Suppressor macrophage (primary cell): ENCODE results near the gene LCN10.

Experiments used
- DNase-seq, 4 experiments: peaks; one replicate each; pipeline ENCODE4 v3.0.0-alpha.2; 2020 to 2022

Gene LCN10

DNA sequence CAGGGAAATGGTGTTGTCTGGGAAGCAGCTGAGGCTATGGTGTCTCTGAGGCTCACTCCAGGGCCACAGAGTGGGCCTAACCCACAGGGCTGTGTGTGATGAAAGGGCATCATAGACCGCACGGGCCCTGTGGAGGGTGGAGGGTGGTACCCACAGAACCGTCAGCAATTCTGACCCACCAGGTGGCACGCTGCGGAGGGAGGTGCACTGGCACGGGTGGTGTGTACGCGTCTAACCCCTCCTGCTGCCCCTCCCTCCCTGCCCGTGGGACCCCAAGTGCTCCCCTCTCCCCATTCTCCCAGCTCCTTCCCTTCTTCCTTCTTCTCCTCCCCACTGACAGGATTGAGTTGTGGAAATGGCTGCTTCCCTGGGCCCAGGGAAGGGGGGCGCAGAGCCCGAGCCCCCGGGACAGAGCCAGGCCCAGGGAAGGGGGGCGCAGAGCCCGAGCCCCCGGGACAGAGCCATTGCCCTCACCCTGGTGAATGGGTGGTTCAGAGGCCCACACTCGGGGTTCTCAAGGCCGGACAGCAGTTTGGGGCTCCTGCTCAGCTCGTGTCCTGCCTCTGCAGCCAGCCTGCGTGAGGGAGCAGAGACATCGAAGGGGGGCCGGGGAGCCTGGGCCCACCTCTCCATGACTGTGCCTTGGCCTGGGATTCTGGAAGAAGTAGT is 6.8 kb downstream of the LCN10 start:
- no peak for DNase-seq

DNA sequence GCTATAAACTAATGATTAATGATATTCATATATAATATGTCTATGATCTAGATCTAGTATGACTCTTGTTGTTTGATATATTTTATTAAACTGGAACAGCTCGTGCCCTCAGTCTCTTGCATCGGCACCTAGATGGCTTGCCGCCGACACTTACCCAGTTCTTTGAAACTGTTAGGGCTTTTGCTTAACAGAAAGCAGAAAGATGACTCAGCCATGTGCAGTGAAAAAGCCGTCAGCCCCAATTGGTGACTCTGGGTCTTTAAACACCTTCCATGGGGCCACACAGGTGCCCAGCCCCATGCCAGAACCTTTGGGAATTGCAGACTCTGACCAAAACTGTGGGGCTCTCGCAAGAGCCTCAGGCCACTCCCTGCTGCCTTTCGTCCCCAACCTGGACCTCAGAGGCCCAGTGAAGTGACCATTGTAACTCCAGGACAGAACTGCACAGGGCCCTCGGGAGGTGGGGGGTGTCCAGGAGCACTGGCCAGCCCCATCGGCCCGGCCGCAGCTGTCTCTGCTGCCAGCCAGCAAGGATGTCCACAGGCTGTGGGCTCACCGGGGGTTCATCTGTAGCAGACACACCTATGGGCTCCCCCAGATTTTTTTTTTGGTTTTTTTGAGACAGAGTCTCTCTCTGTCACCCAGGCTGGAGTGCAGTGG is 7.8 kb downstream of the LCN10 start:
- DNase-seq: no peak

DNA sequence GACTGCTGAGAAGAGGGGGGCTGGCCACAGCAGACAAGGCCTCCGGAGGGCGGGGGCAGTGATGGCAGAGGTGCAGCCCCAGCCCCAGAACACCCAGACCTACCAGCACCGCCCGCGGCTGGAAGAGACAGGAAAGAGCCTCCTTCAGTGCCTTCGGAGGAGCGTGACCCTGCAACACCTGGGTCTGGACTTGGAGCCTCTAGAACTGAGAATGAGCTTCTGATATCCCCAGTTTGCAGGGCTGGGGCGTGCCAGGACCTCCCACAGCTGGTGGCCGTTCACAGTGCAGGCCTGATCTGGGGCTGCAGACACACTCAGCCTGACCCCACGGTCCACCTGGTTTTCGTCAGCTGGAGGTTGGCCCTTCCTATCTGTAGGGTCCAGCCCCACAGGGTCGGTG is 9.1 kb downstream of the LCN10 start:
- no peak for DNase-seq

DNA sequence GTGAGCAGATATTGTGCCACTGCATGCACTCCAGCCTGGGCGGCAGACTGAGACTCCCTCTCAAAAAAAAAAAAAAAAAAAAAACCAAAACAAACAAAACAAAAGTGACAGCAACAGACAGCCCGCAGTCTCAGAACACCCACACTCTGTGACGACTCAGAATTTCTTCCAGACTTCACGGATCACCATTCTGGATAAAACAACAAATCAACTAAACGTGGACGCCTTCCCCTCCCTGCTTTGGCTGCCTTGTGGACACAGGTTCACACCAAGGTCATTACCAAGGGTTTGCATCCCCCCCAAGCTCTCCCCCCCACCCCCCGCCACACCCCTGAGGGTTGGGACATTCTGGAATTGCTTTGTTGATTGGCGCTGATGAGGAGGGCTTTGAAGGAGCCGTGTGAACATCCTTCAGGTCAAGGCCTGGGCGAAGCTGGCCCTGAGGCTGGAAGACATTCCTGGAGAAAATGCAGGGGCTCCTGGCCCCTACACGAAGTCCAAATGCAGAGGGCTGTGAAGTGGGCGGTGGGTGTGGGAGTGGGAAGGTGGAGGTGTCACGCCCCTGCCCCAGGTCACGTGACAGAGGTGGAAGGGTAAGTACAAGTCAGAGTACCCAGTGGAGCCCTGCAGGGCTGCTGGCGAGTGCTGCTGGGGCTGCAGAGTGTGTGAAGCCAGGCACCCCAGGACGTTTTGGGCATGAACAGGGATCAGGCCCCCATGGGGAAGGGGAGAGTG is 10.1 kb downstream of the LCN10 start:
- DNase-seq: no peak

DNA sequence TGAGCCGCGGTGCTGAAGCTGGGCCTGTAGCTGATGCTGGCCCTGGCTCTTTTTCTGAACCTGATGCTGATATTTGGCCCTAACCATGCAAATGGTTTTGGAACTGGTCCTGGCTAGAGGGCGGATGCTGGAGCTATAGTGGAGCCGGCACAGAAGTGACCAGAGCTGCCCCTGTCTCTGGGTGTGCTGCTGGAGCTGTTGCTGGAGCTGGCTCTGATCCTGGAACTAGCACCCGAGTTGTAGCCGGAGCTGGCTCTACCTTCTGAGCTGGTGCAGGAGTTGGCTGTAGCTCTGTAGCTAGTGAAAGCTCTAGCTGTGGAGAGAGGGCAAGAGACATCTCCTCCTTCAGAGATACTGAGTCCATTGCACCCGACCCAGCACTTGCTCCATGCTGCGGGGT is 12.8 kb downstream of the LCN10 start:
- no peak for DNase-seq

DNA sequence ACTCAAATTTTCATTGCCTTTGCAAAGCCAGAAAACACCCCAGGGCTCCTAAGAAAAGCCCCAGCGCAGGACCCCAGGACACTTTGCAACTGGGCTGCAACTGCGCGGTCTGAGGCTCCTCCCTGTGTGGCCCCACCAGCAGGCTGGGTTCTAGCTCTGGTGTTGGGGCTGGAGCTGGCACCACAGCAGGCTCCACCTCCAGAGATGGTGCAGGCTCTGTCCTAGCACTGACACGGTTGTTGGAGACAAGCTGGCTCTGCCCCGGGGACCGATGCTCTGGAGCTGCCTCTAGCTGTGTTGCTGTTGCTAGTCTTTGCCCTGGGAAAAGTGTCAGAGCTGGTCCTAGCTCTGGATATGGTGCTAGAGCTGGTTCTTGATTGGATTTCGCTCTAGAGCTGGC is 13.6 kb downstream of the LCN10 start:
- no peak for DNase-seq

DNA sequence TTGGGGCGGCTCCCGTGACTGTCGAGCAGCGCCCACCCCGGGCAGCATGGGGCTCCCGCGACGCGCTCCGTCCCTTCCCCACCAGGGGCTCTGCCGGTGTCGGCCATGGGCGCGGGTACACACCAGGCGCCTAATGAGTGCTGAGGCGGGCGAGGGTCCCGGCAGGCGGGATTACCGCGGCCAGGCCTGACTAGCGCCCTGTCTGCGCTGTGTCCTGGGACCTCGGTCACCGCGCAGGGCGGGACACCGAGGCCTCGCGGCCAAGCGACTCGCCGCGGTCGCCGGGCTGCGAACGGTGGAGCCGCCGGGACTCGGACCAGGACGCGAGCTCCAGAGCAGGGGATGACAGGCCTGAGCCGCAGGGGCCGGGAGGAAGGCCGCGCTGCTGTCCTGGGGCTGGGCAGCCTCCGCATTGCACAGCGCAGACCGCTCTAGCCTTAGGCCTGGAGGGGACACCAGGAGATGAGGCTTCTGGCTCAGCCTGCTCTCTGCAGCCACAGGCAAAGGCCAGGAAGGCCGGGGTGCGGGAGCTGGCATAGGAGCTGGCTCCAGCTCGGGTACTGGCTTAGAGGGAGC is 14.1 kb downstream of the LCN10 start:
- DNase-seq: peak; percentile 19 to 67 (median 44)

DNA sequence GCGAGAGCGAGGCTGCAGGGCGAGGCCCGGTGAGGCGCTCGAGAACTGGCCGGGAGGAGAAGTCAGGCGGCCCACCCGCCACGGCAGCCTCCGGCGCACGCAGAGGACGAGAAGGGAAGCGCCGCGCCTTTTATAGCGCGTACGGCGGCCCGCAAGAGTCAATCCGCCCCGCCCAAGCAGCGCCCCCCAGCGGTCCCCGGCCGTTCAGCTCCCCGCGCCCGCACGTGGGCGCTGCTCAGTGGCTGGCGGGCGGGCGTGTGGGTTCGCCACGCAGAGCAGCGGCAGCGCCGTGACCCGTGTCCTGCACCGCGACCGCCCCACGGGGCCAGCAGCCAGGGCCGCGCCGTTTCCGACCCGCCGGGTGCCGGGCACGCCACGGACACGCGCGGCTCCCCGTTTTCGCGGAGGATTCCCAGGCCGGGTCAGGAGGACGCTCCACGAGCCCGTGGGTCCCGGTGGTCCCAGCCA is 14.6 kb downstream of the LCN10 start:
- DNase-seq: peak; percentile 94 to 98 (median 96)

DNA sequence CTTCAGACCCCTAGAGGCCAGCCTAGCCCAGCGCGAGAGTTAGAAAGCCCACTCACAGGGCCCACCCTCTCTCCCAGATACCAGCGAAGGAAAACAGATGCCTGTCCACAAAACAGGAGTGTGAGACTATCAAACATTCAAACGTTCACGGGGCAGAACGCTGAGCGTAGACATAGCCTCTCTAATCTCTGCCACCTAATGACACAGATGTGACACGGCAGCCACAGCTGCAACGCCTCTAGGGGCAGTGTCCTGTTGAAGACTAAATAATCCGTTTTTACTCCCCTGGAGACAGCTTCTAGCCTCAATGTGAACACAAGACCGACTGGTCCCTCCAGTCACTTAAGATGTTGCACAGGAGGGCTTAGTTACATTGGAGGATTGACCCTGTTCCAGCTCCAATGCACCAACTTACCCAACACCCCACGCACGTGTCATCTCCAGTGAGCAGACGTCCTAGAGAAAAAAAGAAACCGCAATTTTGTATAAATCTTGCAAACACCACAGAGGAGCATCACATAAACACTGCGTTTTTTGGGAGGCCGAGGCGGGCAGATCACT is 16.0 kb downstream of the LCN10 start:
- DNase-seq: peak; percentile 46 to 62 (median 60)

DNA sequence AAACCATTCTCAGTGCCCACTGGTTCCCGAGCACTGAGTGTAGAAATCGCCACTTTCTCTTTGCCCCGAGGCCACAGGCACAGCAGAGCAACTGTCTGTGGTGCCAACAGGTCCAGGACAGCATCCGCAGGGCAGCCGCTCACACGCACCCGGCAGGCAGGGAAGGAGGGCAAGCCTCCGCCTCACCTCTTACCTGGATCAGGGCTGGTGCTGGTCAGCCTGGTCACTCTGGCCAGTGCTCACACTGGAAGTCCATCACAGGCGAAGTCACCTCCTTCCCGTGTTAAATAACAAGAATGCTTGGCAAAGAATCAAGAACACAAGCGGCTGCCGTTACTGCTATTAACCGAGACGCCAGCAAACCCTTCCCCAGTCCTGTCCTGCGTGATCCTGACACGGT is 16.6 kb downstream of the LCN10 start:
- DNase-seq: no peak

DNA sequence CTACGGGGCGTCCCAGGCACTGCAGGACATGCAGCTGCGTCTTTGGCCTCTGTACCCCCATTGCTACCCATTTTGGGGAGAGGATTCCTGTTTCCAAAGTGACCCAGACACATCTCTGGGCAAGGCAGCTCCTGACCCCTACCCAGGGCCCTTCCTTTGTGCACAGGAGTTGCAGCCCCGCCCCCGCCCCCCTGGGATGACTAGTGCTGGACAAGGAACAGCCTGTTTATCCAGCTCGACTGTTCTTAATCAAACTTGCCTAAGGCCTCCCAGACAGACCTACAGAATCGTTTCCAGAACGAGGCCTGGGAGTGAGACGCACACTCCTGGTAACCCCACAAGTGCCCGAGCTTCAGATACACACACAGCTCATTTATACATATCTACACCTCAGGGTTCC is 17.1 kb downstream of the LCN10 start:
- no peak for DNase-seq

DNA sequence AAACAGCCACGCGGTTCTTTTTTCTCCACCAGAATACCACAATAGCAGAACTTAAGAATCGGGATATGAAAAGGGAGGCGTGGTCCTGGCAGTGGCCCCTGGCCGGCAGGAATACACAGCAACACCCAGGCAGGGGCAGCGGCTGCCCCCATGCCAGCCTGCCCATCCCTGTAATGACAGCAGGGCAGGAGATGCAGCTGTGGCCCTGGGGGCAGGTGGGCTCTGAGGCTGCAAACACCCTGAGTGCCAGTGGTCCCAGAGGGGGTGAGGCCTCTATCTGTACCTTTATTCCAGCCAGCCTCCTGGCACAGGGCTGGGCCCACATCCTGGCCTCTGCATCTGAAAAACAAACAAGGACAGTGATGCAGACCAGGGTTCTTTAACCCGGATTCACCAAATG is 18.0 kb downstream of the LCN10 start:
- no peak for DNase-seq

DNA sequence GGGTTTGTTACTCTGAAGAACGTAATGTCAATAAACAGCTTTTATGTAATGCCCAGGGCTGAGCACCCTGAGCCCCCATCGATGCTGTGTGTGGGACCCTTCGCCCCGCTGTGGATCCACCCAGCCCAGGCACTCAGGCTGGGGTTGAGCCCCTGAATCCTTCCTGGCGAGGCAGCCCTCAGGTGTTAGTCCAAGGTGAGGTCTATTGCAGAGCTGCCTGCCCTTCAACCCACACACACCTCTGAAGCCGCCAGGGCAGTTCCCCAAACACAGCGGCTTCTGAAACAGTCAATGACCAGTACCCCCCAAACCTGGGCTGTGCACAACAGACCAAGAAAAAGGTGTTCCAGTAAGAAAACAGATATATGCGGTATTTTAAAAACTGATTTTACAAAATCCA is 18.8 kb downstream of the LCN10 start:
- DNase-seq: no peak

DNA sequence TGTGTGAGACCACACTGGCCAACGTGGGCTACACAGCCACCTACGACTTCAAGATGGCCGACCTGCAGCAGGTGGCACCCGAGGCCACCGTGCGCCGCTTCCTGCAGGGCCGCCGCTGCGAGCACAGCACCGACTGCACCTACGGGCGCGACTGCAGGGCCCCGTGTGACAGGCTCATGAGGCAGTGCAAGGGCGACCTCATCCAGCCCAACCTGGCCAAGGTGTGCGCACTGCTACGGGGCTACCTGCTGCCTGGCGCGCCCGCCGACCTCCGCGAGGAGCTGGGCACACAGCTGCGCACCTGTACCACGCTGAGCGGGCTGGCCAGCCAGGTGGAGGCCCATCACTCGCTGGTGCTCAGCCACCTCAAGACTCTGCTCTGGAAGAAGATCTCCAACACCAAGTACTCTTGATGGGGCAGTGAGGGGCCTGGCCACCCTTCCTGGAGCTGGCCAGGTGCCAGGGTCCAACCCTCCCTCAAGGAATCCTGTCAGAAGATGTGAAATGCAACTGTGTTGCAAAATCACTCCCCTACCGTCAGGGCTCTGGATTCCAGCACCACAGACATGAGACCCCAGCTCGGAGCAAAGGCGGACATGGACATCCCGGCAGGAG is 19.3 kb downstream of the LCN10 start:
- no peak for DNase-seq

DNA sequence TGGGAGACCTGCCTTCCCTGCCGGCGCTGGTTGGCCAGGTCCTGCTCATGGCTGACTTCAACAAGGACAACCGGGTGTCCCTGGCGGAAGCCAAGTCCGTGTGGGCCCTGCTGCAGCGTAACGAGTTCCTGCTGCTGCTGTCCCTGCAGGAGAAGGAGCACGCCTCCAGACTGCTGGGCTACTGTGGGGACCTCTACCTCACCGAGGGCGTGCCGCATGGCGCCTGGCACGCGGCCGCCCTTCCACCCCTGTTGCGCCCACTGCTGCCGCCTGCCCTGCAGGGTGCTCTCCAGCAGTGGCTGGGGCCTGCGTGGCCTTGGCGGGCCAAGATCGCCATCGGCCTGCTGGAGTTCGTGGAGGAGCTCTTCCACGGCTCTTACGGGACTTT is 19.8 kb downstream of the LCN10 start:
- no peak for DNase-seq

DNA sequence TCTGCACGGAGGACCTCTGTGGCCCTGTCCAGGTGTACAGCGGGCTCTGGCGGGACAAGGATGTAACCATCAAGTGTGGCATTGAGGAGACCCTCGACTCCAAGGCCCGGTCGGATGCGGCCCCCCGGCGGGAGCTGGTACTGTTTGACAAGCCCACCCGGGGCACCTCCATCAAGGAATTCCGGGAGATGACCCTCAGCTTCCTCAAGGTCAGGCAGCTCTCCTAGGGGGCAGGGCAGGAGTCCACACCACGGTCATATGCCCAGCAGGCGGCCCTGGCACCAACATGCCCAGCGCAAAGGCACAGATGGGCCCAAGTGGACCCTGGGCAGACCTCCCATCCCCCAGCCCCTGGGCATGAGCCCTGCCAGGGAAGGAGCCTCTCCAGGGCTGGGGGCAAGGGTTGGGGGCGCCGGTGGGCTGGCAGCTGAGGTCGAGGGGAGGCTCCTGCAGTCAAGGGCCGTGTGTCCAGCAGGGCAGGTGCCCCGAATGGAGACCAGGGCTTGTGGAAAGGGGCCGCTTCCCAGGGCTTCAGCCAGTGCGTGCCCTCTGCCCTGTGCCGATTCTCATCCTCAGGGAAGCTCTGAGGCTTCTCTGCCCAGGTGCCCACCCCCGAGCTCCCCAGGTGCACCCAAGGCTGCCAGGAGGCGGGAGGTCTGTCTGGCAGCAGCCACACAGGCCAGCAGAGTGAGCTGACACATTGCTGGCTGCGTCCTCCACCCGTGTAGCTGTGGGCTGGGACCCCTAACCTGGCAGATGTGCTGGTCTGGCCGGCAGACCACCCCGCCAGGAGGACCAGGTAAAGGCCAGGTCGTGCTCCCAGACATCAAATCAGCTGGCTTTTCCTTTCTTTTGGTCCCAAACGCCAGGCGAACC is 20.4 kb downstream of the LCN10 start:
- DNase-seq: no peak

DNA sequence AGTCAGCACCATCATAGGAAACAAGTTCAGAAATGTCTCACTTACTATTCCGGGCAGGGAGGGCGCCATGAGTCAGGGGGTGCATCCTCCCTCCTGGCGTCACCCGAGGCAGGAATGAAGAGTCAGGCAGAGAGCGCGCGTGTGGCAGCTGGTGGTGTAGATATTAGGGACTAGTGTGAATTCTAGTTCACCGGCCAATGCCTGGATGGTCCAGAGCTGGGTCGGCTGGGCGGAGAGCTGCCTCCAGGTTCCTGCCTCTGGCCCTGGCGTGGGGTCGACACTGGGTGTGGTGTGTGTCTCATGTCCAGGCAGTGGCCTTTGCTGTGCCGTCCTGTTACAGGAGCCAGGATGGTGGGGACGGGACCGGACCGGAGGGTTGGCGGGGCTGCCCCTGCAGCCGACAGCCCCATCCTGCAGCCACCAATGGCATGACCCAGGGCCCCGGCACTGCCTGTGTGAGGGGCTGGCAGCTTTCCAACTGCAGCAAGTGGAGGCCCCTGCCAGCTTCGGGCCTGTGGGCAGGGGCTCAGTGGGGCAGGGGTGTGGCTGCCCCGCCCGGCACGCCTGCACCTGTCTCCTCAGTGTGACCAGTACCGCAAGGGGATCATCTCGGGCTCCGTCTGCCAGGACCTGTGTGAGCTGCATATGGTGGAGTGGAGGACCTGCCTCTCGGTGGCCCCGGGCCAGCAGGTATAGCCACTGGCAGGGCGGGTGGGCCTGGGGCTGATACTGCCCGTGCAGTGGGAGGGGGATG is 21.2 kb downstream of the LCN10 start:
- no peak for DNase-seq

DNA sequence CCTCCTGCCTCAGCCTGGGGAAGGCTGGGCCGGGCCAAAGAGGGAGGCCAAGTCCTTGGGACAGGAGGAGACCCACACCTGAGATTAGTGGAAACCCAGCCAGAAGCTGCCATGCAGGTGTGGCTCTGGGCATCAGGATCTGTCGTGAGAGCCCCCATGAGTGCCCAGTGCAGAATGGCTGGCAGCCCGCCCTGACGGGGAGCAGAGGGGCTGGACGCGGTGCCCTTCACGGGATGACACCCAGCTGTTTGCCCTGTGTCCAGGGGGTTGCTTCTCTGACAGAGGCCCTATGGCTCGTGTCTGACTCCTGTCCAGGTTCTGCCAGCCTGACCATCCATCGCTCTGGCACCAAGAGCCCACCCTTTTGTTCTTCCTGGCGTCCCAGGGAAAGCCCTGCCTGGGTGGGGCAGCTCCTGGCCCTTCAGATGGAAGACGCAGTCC is 21.8 kb downstream of the LCN10 start:
- DNase-seq: no peak

DNA sequence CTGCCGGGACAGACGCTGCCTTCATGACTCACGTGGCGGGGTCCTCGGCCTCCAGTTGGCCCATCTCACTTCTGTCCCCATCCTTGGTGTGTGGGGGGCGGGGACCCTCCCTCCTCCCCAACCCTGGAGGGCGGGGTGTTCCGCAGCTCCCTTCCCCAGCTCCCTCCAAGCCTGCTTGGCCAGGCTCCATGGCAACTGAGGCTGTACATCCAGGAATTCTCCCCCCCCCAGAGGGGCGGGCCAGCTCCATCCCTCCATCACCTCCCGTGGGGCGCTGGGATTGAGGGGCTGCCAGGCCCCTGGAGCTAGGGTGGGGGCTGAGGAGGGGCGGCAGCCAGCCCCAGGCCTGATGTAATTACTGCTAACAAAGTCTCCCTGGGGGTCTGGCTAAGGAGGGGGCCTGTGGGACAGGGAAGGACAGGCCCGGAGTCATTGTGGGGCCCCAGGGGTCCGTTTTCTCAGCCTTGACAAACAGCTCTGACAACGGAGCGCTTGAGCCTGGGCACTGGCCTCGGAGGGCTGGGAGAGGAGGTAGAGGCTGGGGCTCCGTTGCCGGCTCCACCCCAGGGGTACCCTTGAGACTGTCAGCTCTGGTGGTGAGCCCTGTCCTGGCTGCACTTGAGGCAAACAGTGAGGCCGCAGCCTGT is 22.4 kb downstream of the LCN10 start:
- DNase-seq: no peak

DNA sequence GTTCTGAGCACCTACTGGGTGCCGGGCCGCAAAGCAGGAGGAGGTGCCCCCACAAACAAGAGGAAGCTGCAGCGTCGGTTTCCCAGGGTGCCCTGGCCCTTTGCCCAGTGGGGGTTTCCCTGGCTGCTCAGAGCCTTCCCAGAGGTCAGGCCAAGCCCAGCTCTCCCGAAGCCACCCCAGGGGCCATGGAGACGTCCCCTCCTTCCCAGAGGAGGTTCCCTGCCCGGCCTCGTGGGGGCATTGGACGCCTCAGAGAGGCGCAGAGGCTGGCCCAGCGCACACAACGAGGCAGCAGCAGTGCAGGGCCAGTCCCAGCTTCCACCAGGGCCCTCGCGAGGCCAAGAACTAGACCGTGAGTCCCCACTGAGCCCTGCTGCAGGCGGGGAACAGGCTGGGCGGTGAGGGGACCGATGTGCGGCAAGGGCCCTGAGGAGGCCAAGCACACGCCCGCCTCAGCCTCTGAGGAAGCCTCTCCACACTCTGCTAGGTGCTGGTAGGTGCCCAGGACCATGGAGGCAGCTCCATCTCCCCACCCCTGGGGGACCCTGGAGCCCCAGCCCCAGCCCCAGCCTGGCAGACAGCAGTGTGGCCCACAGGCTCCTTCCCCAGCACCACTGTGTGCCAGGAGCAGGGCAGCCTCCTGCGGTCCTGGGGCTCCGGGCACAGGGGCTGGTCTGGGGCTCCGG is 23.4 kb downstream of the LCN10 start:
- DNase-seq: peak; percentile 76 to 89 (median 80)
